HG03108 (cell line): ENCODE data around the gene OGFOD2.

Source experiments
- ATAC-seq: cut with Tn5 transposase; IDR thresholded peaks from one replicate; pipeline ENCODE4 v1.9.1; 2021; ENCODE audit warnings: moderate library complexity; ENCODE audit not compliant: unreplicated experiment

OGFOD2 gene

DNA sequence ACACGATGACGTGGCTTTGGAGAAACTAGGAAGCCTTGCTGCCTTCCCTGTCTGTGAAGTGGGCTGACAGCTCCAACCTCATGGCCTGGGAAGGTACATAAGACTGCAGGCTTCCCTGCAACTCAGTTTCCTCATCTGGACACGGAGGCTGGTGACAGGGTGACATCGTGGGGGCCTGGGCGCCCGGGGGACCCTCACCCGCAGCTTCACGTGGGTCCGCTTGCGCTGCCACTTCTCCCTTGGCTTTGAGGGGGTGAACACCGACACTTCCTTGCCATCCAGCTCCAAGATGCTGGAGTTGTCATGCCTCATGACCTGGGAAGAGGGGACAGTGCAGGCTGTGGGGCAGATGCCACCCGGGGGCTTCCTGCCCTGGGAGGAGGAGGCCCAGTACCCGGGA lies 13.0 kb downstream of the OGFOD2 start:
- no peak for ATAC-seq

DNA sequence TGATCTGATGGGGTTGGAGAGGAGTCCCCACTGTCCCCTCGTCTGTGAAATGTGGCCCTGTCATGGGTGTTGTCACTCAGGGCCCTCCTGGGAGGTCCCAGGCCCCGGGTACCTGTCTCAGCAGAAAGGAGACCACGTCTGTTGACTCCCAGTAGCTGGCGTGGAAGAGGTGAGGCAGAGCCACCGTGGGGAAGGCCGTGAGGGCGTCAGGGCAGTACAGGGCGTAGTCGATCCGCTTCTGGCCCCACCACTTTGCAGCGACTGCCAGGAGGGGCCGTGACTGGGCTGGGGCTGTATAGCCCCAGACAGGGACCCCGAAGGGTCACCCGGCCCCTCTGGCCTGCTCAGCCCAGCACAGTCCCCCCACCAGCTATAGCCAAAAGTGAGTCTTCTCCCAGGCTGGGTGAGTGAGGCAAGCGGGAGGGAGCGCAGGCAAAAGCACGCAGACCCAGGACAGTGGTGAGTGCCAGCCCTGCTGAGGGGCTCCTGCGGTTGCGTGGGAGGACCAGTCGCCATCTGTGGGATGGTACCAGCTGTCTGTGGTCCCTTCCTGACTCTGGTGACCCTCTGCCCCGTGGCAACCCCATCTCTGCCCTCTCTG lies 13.7 kb downstream of the OGFOD2 start:
- ATAC-seq: no peak

DNA sequence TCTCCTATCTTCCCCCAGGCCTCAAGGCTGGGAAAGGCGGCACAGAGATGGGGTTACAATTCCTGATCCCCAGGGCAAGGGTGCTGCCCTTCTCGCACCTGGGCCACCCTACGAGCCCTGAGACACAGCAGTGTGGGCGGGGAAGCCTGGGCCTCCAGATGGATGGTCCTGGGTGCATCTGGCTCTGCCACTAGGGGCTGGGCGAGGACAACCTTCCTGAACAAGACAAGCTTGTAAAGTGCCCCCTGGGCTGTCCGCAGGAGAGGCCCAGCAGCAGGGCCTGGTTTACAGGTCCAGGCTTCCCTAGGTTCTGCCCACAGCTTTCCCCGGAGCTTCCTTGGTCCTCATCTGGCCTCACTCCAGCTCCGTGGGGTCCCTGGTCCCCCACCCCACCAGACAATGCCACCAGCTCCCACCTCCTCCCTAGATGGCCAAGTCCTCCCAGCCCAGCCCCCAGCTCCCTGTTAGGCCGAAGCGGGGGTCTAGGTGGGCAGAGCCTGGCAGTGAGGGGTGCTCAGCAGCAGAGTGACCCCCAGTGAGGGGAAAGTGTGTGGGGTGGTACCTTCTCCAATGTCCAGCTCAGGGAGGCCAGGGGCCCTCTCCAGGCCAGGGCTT lies 14.3 kb downstream of the OGFOD2 start:
- no peak for ATAC-seq

DNA sequence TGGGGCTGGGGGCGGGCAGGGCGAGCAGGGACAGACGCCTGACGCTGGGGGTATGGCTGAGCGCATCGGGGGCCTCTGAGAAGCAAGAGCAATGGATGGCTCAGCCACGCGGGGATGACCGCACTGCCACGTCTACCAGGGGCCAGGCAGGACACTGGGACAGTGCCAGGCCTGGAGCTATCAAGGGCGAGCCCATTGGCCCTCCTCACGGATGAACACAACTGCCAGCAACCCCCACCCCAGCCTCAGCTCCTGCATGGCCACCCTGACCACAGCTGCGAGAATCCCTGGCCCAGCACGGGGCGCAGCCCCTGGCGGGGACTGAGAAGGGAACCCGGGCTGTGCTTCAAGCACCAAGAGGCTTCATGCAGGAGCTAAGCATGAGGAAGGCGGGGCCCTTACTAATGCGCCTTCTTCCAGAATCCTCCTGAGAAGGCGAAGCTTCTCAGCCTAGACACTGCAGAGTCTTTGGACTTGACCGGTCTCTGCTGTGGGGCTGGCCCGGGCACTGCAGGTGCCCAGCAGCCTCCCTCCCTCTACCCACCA lies 14.9 kb downstream of the OGFOD2 start:
- no peak for ATAC-seq

GRCh38 chr12:122990561-122990960 lies 15.5 kb downstream of the OGFOD2 start:
- no peak for ATAC-seq

DNA sequence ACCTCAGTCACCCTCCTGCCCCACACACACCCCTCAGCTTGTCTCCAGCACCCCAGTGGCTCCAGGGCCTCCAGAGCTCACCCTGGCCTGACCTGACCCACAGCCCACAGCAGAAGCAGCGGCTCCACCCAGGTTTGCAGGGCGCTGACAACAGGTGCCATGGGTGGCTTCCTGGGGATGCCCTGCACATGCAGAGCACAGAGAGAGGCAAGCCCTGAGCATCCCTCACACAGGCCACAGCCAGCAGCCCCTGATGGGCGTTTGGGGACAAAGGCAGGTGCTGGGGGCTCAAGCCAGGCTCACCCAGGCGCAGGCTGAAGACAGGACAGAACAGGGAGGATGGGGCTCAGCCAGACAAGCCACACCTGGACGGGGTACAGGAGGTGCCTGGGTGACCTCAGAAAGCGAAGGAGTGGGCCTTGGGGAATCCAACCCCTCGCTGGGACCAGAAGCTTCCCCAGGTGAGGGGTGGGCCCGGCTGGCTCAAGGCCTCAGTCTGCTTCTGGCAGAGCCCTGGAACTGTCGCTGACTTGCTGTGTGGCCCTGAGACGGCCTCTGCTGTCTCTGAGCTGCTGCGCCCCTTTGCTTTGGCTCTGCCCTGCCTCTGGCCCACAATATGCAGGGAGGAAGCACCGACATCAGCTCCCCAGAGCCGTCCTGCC lies 16.0 kb downstream of the OGFOD2 start:
- ATAC-seq: no peak

- ATAC-seq: no peak
These were observed 16.7 kb downstream of the OGFOD2 start for GRCh38 chr12:122991623-122992275.

- ATAC-seq: no peak
These were observed 17.3 kb downstream of the OGFOD2 start for GRCh38 chr12:122992386-122992785.

DNA sequence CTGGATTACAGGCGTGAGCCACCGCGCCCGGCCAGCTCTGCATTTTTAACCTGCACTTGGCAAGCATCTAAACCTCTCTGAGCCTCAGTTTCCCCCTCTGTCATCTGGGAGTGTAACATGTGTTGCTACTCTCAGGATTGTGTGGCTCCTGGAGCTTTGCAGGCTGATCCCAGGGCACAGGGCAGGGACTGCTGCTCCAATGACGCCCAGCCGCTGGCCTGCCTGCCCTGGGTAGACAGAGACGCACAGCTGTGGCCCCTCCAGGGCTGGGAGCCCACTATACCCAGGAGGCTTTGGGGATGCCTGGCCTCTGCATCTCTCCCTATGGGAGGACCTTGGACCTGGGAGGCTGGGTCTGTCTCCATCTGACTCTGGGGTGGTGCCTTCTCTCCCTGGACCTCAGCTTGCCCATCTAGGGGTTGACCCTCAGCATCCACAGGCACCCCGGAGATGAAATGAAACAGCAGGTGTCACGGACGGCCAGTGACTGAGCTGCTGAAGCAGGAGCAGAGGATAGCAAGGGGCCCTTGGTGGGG lies 19.2 kb downstream of the OGFOD2 start:
- ATAC-seq: no peak

DNA sequence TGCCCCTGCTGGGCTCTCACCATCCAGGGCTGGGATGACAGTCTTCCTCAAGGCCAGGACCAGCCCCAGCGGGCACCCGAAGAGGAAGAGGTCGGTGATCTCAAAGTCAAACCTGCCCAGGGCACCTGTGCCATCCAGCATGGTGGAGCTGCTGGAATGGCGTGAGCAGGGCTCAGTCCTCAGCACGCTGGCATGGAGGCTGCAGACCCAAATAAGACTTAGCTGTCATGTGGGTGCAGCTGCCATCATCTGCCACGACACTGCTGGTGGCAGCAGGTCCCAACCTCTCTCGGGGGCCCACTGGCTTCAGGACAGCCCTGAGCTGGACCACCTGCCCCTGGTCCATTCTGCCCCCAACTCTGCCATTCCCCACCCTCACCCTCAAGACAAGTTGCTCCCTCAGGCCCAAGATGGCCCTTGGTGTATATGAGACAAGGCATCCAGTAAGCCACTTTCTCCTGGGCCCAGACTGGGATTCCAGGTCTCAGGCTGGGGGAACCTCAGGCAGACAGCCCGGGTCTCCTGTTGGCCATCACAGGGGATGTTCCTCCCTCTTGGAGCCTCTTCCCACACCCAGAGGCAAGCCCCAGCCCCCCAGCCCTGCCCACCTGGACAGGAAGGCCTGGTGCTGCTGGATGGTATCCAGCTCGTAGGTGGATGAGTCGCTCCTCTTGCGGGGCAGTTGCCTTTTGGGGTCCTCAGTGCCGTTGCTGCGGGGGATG lies 19.9 kb downstream of the OGFOD2 start:
- no peak for ATAC-seq

GRCh38 chr12:122995503-122996187 lies 20.6 kb downstream of the OGFOD2 start:
- no peak for ATAC-seq

DNA sequence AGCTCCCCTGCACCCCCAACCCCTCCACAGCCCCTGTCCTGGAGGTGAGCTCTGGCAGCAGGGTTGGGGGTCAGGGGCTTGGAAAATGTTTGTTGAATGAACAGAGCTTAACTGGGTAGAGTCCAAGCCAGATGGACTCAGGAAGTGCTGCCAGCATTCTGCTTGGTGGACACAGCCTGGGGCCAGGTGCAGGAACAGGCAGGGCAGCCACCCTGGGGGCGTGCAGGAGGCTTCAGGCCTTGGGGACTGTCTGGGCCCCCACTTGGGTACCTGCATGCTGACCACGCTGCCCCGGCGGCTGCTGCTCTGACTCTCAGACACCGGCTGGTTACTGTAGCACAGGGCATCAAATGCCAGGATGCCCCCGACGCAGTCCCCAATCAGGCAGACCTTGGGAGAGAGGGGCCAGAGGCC lies 21.2 kb downstream of the OGFOD2 start:
- no peak for ATAC-seq

DNA sequence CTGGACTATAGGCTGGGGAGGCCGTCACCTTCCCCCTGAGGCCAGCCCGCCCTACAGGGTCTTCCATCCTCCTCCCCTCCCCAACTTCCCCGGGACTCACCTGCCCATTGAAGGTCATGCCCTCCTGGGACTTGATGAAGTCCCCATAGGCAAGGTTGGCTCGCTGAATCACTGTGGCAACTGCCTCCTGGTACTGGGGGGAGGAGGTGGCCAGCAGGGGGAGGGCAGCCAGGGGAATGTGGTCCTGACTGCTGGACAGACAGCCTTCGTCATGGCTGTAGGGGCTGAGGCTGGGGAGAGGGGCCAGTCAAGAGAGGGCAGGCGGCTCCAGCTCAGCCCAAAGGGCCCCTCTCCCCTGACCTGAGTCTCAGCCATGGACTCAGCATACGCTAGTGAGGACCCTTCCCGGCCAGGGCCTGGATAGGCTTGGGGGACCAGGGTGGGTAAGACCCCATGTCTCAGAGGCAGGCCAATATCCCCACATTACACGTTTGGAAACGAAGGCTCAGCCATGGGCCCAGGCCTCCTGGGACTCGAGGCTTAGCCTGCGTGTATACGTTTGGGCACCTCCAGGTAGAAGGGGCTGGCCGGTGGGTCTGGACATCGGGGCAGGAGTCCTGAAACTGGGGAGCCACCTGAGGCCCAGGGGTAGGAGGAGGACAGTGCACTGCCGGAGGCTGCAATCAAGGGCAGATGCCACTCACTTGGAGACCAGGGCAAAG lies 21.7 kb downstream of the OGFOD2 start:
- no peak for ATAC-seq

- no peak for ATAC-seq
These were observed 22.6 kb downstream of the OGFOD2 start for GRCh38 chr12:122997343-122998250.

- no peak for ATAC-seq
These were observed 23.3 kb downstream of the OGFOD2 start for GRCh38 chr12:122998316-122998715.

- ATAC-seq: no peak
These were observed 24.3 kb downstream of the OGFOD2 start for GRCh38 chr12:122999196-122999946.

DNA sequence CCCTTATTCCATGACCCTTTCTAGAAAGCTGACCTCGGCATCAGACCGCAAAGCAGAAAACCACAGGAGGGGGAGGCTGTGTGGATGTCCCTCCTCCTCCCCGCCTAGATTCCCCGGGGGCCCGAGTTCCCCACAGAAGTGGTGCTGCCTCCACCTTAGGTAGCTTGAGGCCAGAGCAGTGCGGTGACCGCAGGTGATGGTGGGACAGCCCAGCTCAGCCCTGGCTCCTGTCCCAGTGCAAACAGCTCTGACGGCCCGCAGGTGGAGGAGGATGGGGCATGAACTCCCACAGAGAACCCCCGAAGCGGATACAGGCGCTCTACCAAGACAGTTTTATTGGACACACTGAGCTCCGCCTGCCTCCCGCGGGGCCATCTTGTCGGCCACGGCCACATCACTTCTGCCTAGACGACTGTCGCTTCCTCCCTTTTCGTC lies 25.0 kb downstream of the OGFOD2 start:
- ATAC-seq: no peak

DNA sequence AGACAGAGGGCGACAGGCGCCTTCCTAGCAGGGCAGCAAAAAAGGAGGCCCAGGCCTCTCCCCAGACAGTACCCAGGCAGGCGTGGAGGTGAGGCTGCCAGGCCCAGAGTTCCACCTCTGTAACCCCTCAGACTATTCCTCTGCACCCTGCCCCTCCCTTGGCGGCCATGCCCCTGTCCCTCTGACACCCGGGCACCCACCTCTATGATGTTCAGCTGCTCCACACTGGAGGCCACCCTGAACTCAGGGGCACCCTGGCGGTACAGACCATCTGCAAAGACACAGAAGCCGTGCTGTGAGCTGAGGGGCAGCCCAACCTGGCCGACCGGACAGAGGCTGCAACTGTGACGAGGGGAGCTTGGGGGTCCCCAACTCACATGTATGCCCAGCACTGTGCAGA lies 25.5 kb downstream of the OGFOD2 start:
- ATAC-seq: no peak
